ENCODE results near the gene ATG3.

DNA sequence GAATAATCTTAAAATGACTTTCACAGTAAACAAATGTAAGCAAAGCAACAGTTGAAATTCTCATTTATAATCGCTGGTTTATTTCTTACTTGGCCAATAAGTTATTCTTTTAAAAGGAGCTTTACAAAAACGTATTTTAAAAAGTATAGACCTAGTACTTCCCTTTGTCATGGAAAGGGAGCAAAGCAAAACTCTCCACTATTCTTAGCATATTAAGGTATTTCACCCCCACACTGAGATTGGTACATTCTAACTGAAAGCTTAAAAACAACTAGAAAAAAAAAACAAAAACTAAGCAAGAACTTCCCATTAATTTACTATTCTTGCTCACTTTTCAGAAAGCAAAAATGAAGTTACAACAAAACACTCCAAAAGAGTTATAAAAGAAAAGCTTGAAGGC, 1.5 kb downstream of the ATG3 start:
- no peak for TF ChIP-seq EZH2 (IDR thresholded peaks at IDR 0.05; ENCODE audit: borderline replicate concordance, low read length)
- TF ChIP-seq, protein P1, sequence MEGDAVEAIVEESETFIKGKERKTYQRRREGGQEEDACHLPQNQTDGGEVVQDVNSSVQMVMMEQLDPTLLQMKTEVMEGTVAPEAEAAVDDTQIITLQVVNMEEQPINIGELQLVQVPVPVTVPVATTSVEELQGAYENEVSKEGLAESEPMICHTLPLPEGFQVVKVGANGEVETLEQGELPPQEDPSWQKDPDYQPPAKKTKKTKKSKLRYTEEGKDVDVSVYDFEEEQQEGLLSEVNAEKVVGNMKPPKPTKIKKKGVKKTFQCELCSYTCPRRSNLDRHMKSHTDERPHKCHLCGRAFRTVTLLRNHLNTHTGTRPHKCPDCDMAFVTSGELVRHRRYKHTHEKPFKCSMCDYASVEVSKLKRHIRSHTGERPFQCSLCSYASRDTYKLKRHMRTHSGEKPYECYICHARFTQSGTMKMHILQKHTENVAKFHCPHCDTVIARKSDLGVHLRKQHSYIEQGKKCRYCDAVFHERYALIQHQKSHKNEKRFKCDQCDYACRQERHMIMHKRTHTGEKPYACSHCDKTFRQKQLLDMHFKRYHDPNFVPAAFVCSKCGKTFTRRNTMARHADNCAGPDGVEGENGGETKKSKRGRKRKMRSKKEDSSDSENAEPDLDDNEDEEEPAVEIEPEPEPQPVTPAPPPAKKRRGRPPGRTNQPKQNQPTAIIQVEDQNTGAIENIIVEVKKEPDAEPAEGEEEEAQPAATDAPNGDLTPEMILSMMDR (conservative IDR thresholded peaks at IDR 0.05 in 1 of 2, IDR thresholded peaks at IDR 0.05 in 1 of 2; ENCODE audit: extremely low read depth in 1 of 2, insufficient read depth in 1 of 2, low read depth in 1 of 2, low read length in 2 of 2) = no peak
